IMR-90 (cell line): ENCODE data around the gene PHKB. TPM values are rescaled to one million over a fixed set of nuclear protein-coding genes. Genes with fewer than 3 reads are reported as not detected.
"Not testable (repeated sequence)": the region's sequence is repeated elsewhere in the genome, so short reads cannot be mapped to it uniquely, and the experiment has no call there.

Experiments used
- ATAC-seq: fragments of 200-7000 bp; cut with Tn5 transposase; 2 replicates; pipeline ENCODE4 v1.9.1; 2020; ENCODE audit warnings: low read depth, mild to moderate bottlenecking, moderate library complexity
- BruUV-seq: library from RNA; stranded (reverse); fragments of 400-500 nt; replicated peaks from 2 replicates; lab custom pipeline; 2021; lab: Mats Ljungman, UMichigan
- CTCF ChIA-PET: fragments of 300-600 bp; formaldehyde crosslinking; extraction: SDS; loops from one replicate; lab custom pipeline; 2021; ENCODE audit warnings: antibody characterized with exemption; lab: Yijun Ruan, JAX
- POLR2A ChIA-PET: fragments of 300-600 bp; sonication (Branson Sonifier 250); formaldehyde crosslinking; loops from one replicate; lab custom pipeline; 2022; ENCODE audit warnings: antibody characterized with exemption; ENCODE audit not compliant: unreplicated experiment; lab: Charles Lee
- DNase-seq: peaks from one replicate; pipeline ENCODE4 v3.0.0; 2013
- H2AFZ ChIP-seq: replicated peaks from 2 replicates; pipeline ENCODE3; 2013; ENCODE audit warnings: low read length, mild to moderate bottlenecking; ENCODE audit not compliant: poor library complexity
- H2AK5ac ChIP-seq: 2 replicates; pipeline ENCODE4 v1.6.1; 2013; ENCODE audit warnings: low read depth, low read length, inconsistent platforms
- H2AK9ac ChIP-seq: replicated peaks from 2 replicates; pipeline ENCODE3; 2013; ENCODE audit warnings: mild to moderate bottlenecking, low read depth, low read length, moderate library complexity; ENCODE audit not compliant: poor library complexity
- H2BK120ac ChIP-seq: 2 replicates; pipeline ENCODE4 v1.6.1; 2013; ENCODE audit warnings: low read depth, low read length, inconsistent platforms
- H2BK15ac ChIP-seq: 3 replicates; pipeline ENCODE4 v1.6.1; 2013; ENCODE audit warnings: low read depth, low read length, inconsistent platforms
- H2BK20ac ChIP-seq: 2 replicates; pipeline ENCODE4 v1.6.1; 2013; ENCODE audit warnings: low read depth, mild to moderate bottlenecking, inconsistent platforms, low read length, moderate library complexity
- H2BK5ac ChIP-seq: 2 replicates; pipeline ENCODE4 v1.6.1; 2013; ENCODE audit warnings: mild to moderate bottlenecking, low read depth, low read length, inconsistent platforms; ENCODE audit not compliant: poor library complexity, severe bottlenecking
- H3K14ac ChIP-seq: replicated peaks from 2 replicates; pipeline ENCODE4 v1.6.1; 2013; ENCODE audit warnings: low read depth, low read length, inconsistent platforms
- H3K18ac ChIP-seq: 2 replicates; pipeline ENCODE4 v1.6.1; 2013; ENCODE audit warnings: low read depth, low read length, control low read depth
- H3K23ac ChIP-seq: 2 replicates; pipeline ENCODE4 v1.6.1; 2013; ENCODE audit warnings: low read depth, low read length, inconsistent platforms
- H3K27ac ChIP-seq: 2 replicates; pipeline ENCODE4 v1.5.1; 2013; ENCODE audit warnings: mild to moderate bottlenecking, control low read depth, low read length; ENCODE audit not compliant: insufficient read depth
- H3K27me3 ChIP-seq: 2 replicates; pipeline ENCODE4 v1.6.1; 2013; ENCODE audit warnings: low read length; ENCODE audit not compliant: control insufficient read depth, insufficient read depth
- H3K36me3 ChIP-seq: 2 replicates; pipeline ENCODE4 v1.6.1; 2013; ENCODE audit warnings: low read length, mixed read lengths; ENCODE audit not compliant: control insufficient read depth, insufficient read depth
- H3K4ac ChIP-seq: 2 replicates; pipeline ENCODE4 v1.6.1; 2013; ENCODE audit warnings: low read depth, low read length, inconsistent platforms
- H3K4me1 ChIP-seq: 2 replicates; pipeline ENCODE4 v1.6.1; 2013; ENCODE audit warnings: low read length, mixed read lengths; ENCODE audit not compliant: control insufficient read depth, insufficient read depth
- H3K4me2 ChIP-seq: 2 replicates; pipeline ENCODE4 v1.6.1; 2013; ENCODE audit warnings: low read depth, mild to moderate bottlenecking, control low read depth, low read length, moderate library complexity
- H3K4me3 ChIP-seq: 2 replicates; pipeline ENCODE4 v1.5.1; 2013; ENCODE audit warnings: low read depth, mild to moderate bottlenecking, control low read depth, low read length, moderate library complexity; ENCODE audit not compliant: insufficient read depth
- H3K56ac ChIP-seq: 2 replicates; pipeline ENCODE4 v1.6.1; 2013; ENCODE audit warnings: low read length, inconsistent platforms; ENCODE audit not compliant: insufficient read depth; ENCODE audit errors: extremely low read depth
- H3K79me1 ChIP-seq, 2 experiments: 2 replicates each; pipeline ENCODE4 v1.6.1; 2013; ENCODE audit warnings: low read length in 2 of 2, inconsistent platforms in 1 of 2, low read depth in 1 of 2
- H3K9ac ChIP-seq: 2 replicates; pipeline ENCODE4 v1.6.1; 2013; ENCODE audit warnings: low read depth, low read length, control low read depth
- H3K9me1 ChIP-seq: 2 replicates; pipeline ENCODE4 v1.6.1; 2013; ENCODE audit warnings: low read length, inconsistent platforms; ENCODE audit not compliant: insufficient read depth
- H3K9me3 ChIP-seq: 2 replicates; pipeline ENCODE4 v1.6.1; 2013; ENCODE audit warnings: low read length; ENCODE audit not compliant: control insufficient read depth, insufficient read depth
- H4K20me1 ChIP-seq: 2 replicates; pipeline ENCODE4 v1.6.1; 2013; ENCODE audit warnings: low read length, inconsistent platforms; ENCODE audit not compliant: insufficient read depth
- H4K5ac ChIP-seq: 2 replicates; pipeline ENCODE4 v1.6.1; 2013; ENCODE audit warnings: mild to moderate bottlenecking, low read depth, low read length, control low read depth
- H4K8ac ChIP-seq, 2 experiments: 2 replicates each; pipeline ENCODE4 v1.6.1; 2013; ENCODE audit warnings: low read depth in 2 of 2, low read length in 2 of 2, control low read depth in 1 of 2, inconsistent platforms in 1 of 2
- H4K91ac ChIP-seq: 2 replicates; pipeline ENCODE4 v1.6.1; 2013; ENCODE audit warnings: low read depth, low read length, inconsistent platforms; ENCODE audit not compliant: insufficient read depth
- WGBS, 2 experiments: methylation state at CpG; one replicate each; pipeline versions ENCODE4 v1.1.5 to v1.1.7; 2013; ENCODE audit warnings: missing lambda C conversion rate in 2 of 2; ENCODE audit not compliant: insufficient read length in 1 of 2; ENCODE audit errors: extremely low coverage in 2 of 2; 5-methylcytosine and 5-hydroxymethylcytosine counted together
- dilution Hi-C: fragments of 300-500 bp; cut with HindIII; formaldehyde crosslinking; loops from one replicate; pipeline ENCODE4 v1.14.3; 2018; ENCODE audit warnings: low sequenced_read_pairs; ENCODE audit not compliant: unreplicated experiment
- in situ Hi-C: fragments of 300-500 bp; cut with MboI; formaldehyde crosslinking; loops from 3 replicates; pipeline ENCODE4 v1.14.3; 2019; ENCODE audit warnings: low sequenced_read_pairs, inconsistent platforms, mixed read lengths
- intact Hi-C: fragments of 100-400 bp; cut with micrococcal nuclease; formaldehyde crosslinking; loops from 2 replicates; pipeline ENCODE4 v1.10.0; 2022
- polyA plus RNA-seq, 3 experiments: library from polyadenylated mRNA; depleted of rRNA; stranded (reverse); fragments of >200 nt; gene quantifications; 2 replicates each; pipeline ENCODE4 v1.2.3, GENCODE V29; 2012; ENCODE audit warnings: low replicate concordance in 1 of 3
- total RNA-seq: library from RNA; depleted of rRNA; stranded (reverse); fragments of >200 nt; gene quantifications from 2 replicates; pipeline ENCODE4 v1.2.3, GENCODE V29; 2012

The PHKB gene
- total and polyA plus RNA-seq, 2 of the 4 experiments (the other 2 are of a cell fraction), result 24.2 to 58.6 TPM

- H4K8ac ChIP-seq, CTCF ChIA-PET, H3K4me1 ChIP-seq, dilution Hi-C loops, H3K23ac ChIP-seq, H3K4me3 ChIP-seq, H2AK5ac ChIP-seq, H3K4me2 ChIP-seq, H3K4ac ChIP-seq, H2AFZ ChIP-seq, H3K36me3 ChIP-seq, H3K9me3 ChIP-seq, H3K79me1 ChIP-seq, H4K91ac ChIP-seq, H3K56ac ChIP-seq, POLR2A ChIA-PET, H3K27me3 ChIP-seq, H3K9ac ChIP-seq, H4K20me1 ChIP-seq, H2BK5ac ChIP-seq, H3K9me1 ChIP-seq, H2AK9ac ChIP-seq, BruUV-seq, H3K14ac ChIP-seq, intact Hi-C loops, H2BK120ac ChIP-seq, DNase-seq, H3K27ac ChIP-seq, ATAC-seq, H2BK15ac ChIP-seq, H4K5ac ChIP-seq, H3K18ac ChIP-seq, H2BK20ac ChIP-seq: not testable (repeated sequence)
- WGBS, 2 experiments, result no CpG with 5 or more reads among the region's 3 CpGs
- in situ Hi-C loops, result loop anchor here (10.0 kb wide), 1 partner anchor 57 kb away; no protein-coding TSS in a partner anchor
These were observed 220.4 kb downstream of the PHKB start for GRCh38 chr16:47681571-47681970.
